Tongue (tissue), 2 donors: ENCODE data around the gene FMNL2. TPM values are rescaled to one million over a fixed set of nuclear protein-coding genes. Genes with fewer than 3 reads are reported as not detected.
"Not testable (repeated sequence)": the region's sequence is repeated elsewhere in the genome, so short reads cannot be mapped to it uniquely, and the experiment has no call there.

Experiments used
- DNase-seq: peaks from one replicate; pipeline ENCODE4 v3.0.0-alpha.2; 2015
- total RNA-seq: library from RNA; depleted of rRNA; stranded (reverse); fragments of >200 nt; gene quantifications from one replicate; pipeline ENCODE4 v1.2.3, GENCODE V29; 2014

The FMNL2 gene
- total RNA-seq, 1 donor from 2014 or later: 30.8 TPM

DNA sequence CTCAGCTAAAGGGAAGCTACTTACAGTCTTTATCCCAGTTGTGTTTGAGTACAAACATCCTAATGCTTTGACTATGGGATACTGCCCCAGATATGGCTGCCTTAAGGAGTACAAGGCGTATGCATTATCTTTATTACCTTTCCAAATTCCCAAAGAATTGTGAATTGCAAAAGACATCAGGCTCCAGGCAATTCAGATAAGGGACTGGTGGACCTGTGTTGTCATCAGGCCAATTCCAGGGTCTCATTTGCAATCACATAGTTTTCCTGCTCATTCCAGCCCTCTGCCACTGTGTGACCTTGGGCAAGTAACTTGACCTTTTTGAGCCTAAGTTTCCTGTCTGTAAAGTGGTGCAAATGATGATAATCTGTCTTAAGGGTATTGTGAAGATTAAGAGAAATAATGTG is 137.5 kb downstream of the FMNL2 start:
- no peak for DNase-seq

DNA sequence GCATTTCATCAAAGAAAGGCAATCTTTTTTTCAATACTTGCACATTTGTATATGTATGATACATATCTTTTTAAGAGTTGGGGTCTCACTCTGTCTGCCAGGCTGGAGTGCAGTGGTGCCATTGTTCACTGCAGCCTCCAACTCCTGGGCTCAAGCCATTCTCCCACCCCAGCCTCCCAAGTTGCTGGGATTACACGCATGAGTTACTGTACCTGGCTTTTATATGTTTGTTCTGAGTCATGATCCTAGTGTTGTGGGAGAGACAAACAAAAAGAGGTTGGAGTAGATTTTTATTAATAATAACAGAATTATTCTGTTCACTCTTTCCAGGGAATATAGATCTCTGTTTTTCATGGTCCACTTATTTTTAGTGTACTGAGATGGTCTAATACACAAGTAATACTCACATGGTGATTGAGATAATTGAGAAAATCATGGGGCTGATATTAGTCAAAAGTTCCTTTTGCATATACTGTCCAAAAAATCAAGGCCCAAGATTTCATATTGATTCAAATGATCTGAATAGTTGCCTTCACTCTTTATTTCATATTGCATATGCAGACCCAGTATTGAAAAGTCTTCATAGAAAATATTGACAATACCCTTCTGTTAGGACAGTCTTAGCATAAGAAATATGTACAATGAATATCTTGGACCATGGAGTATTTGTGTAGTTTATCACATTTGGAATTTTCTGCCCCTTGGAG is 138.3 kb downstream of the FMNL2 start:
- no peak for DNase-seq

- not testable (repeated sequence) for DNase-seq
Measured at GRCh38 chr2:152474523-152474922, 139.5 kb downstream of the FMNL2 start.

DNA sequence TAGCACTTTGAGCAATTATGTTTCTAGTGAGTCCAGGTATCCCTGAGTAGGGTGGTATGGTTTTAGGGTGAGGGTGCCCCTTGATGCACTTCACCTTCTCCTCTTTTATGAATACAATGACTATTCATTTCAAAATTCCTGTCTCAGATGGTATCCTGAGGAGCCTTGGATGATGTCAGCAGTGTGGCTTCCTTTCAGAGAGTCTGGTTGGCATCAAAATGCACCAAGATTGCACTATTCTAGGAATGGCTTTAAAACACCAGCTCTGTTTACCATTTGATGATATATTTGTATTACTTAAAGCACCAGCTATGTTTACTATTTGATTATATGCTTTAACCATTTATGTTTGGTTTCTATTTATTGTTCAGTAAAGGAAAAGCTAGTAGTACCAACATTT is 141.0 kb downstream of the FMNL2 start:
- no peak for DNase-seq

- no peak for DNase-seq
Measured at GRCh38 chr2:152477347-152478092, 142.5 kb downstream of the FMNL2 start.

DNA sequence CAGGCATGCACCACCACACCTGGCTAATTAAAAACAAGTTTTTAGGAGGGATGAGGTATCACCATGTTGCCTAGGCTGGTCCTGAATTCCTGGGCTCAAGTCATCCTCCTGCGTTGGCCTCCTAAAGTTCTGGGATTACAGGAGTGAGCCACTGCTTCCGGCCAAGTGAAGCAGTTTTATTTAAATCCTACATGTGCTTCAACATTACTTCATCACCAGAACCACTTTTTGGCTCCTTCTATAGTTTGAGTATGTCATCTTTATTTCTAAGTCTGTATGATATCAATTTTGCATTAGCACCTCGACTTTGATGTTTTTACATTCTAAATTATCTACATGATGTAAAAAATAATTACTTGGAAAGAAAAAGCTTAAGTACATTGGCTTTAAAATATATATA is 144.3 kb downstream of the FMNL2 start:
- peak; percentile 37 for DNase-seq

GRCh38 chr2:152480821-152481399 is 145.9 kb downstream of the FMNL2 start:
- DNase-seq: peak; percentile 24

DNA sequence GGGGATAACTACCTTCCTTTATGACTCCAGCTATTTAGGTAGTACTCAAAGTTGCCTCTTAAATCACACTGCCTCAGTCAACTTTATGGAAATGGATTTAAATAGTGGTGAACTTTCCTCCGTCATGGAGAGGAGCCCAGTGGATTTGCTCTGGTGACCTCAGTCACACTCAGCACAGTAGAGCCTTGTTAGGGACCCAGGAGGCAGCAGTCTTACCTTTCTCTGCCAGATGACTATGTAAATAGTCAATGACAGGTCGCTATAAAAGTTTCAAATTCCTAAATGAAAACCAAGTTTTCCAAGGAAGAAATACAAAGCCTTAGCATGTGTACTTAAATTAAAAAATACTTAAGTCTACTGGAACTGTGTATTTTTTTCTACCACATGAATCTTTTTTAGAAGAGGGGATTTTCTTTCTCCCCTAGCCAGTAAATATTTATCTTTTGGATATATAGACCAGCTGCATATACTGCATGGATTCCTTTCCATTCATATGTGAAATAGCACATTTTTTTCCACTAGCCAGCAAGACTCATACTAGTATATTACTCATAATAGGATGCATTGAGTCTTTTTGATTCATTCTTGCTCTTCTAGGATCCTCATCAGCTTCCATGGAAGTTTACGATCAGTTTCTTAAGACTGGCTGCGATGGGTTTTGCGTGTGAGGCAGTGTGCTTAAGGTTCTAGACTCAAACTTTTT is 147.1 kb downstream of the FMNL2 start:
- peak; percentile 41 for DNase-seq

DNA sequence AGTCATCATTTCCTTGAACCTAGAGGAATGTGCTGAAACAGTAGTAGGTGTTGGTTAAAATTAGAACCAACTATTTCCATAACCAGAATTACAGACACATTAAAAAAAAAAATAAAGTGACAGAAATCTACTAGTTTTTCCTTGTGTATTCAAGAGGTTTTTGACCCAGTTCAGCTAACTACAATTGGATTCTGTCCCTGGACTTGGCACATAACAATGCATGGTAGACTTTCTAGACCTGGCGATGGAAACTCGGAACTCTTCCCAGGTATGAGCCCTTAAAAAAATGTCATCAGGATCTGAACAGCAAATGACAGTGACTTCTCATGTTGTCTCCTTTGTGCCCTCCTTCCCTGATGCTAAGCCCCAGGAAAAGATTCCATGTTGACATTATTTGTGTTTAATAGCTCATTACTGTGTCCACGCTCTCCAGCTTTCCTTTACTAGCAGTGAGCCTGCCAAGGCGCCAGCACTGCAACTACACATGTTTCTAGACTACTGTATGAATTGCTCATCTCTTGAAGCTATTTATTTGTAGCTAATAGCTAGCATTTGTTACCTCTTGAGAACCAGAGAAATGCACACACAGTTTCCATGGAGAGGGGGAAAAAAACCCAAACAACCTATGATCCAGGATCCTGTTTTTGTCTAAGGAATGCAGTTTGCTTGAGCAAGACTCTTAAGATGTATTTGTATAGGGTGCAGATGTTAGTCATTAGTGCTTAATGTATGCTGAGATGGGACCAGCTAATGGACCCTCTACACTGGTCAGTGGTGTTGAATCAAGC is 148.5 kb downstream of the FMNL2 start:
- peak; percentile 70 for DNase-seq

- peak; percentile 45 for DNase-seq
Measured at GRCh38 chr2:152485954-152486736, 151.2 kb downstream of the FMNL2 start.

DNA sequence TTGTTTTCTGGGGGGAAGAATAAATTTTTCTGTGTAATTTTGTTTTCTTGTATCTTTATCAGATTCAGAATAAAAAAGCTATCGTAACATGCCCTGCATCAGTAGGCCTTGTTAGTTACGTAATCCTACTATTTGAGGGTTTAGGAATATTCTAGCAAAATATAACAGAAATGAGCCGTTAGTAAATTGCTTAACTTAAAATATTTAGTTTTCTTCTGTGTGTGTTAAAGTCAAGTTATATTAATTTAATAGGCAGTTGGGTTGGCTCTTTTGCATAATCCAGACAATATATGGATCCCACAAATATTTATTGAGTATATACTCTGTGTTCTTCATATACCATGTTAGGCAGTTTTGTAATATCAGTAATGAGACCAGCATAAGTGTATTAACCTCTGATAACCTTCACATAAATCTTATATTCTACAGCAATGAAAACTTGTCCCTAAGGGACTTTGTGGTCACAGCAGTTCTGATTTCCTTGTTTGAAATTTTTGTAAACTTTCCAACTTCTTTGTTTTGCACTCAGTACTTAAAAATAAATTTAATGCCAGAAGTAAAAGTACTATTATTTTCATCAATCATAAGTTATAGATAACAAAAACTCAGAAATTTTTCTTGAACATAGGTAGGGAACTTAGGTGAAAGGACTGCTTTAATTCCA is 151.9 kb downstream of the FMNL2 start:
- DNase-seq: no peak

- no peak for DNase-seq
Measured at GRCh38 chr2:152488075-152488474, 153.1 kb downstream of the FMNL2 start.

GRCh38 chr2:152489364-152489763 is 154.4 kb downstream of the FMNL2 start:
- DNase-seq: no peak

- no peak for DNase-seq
Measured at GRCh38 chr2:152490686-152491455, 155.9 kb downstream of the FMNL2 start.

DNA sequence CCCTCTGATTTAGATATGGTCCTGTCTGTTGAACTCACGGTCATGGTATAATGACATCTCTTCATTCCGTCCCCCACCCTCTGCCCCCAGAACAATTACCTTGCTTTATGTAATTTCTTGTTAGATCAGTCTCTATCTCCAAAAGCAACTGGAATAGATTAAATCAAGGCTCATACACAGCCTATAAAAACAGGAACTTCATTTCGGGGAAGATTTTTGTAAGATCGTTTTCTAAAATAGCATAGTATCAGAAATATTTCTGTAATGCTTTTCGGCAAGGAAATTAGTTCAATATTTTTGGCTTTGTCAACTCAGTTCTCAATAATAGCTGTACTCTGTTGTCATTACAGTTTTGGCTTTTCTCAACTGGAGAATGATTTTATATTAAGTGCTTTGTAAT is 157.2 kb downstream of the FMNL2 start:
- no peak for DNase-seq

DNA sequence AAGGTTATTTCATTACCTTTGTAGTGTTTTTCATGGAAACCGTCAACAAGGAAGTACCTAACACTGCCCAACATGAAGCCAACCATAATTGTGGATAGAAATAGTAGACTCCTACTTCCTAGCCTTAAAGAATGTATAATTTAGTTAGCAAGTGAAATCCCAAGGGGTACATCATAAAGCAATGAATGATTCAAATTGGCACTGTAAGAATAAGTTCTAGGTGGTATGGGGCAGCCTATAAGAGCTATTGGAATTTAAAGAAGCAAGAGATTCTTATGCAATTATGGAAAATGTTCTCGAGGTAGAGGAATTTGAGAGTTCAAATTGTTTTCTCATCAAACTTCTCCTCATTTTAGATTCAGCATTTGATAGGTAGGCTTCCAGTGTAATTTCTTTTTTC is 157.9 kb downstream of the FMNL2 start:
- DNase-seq: no peak

- no peak for DNase-seq
Measured at GRCh38 chr2:152493417-152493816, 158.4 kb downstream of the FMNL2 start.

DNA sequence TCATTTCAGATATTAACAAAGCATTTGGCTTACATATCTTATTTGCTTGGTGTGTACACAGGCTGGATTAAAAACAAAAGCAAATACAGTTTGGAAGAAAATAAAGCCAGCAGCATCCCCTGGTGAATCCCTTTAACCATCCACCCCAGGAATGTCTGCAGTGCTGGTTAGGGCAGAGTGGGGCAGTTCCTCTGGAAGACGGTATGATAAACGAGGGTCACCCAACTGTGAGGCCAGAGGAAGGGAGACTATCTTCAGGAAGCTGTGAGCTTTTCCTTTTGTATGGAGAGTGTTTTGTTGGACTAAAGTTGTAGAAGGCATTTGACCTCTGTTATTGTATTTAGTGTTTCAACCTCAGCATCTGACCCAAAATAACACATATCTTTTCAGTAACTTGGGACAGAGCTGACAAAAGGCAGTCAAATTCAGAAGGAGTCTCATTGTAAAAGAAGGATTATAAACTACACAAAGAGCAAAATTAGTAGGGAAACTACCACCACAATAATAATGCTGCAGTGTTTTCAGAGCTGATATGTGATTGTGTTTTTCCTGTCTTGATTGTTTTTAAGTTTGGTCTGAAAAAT is 159.1 kb downstream of the FMNL2 start:
- DNase-seq: no peak

GRCh38 chr2:152496371-152496770 is 161.4 kb downstream of the FMNL2 start:
- no peak for DNase-seq
